ENCODE measurements around the gene MGAT4A. TPM values are rescaled to one million over a fixed set of nuclear protein-coding genes. Genes with fewer than 3 reads are reported as not detected.
A peak's percentile ranks its signal among the peaks of the same experiment; 100 is the strongest.

Gene MGAT4A
- total and polyA plus RNA-seq, 2 of the 13 experiments (the other 11 are each of a cell fraction or from before 2014, with no cell fraction given): 47.2 to 90.9 TPM

DNA sequence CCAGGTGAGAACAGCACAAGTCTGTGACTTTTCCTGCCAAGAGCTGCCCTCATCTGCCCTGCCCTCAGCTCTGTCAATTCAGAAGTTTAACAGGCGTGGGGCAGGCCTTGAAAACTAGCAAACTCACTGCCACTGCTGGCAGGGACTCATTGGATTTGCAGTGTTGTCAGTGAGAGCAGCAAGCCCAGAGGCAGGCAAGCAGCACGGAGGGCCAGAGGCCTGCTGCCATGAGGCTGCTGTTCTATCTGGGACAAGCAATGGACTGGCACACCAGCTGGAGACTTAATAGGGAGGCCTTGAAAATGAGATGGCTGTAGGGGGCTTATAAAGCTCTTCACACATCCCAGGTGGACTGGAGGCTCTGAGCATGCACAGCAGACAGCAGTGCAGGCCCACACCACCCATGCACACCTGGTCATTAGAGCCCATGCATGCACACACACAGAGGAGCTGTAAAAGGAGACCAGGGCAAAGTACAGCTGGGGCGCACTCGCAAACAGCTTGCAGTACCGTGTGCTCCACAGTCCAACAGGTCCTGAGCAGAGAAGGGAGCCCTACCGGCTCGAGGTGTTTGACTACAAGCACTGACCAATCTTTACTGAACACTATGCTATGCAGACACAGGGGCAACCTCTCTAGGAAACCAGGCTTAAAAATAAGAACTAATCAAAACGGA, 28.7 kb downstream of the MGAT4A start (continued):
- TF ChIP-seq, protein P1, sequence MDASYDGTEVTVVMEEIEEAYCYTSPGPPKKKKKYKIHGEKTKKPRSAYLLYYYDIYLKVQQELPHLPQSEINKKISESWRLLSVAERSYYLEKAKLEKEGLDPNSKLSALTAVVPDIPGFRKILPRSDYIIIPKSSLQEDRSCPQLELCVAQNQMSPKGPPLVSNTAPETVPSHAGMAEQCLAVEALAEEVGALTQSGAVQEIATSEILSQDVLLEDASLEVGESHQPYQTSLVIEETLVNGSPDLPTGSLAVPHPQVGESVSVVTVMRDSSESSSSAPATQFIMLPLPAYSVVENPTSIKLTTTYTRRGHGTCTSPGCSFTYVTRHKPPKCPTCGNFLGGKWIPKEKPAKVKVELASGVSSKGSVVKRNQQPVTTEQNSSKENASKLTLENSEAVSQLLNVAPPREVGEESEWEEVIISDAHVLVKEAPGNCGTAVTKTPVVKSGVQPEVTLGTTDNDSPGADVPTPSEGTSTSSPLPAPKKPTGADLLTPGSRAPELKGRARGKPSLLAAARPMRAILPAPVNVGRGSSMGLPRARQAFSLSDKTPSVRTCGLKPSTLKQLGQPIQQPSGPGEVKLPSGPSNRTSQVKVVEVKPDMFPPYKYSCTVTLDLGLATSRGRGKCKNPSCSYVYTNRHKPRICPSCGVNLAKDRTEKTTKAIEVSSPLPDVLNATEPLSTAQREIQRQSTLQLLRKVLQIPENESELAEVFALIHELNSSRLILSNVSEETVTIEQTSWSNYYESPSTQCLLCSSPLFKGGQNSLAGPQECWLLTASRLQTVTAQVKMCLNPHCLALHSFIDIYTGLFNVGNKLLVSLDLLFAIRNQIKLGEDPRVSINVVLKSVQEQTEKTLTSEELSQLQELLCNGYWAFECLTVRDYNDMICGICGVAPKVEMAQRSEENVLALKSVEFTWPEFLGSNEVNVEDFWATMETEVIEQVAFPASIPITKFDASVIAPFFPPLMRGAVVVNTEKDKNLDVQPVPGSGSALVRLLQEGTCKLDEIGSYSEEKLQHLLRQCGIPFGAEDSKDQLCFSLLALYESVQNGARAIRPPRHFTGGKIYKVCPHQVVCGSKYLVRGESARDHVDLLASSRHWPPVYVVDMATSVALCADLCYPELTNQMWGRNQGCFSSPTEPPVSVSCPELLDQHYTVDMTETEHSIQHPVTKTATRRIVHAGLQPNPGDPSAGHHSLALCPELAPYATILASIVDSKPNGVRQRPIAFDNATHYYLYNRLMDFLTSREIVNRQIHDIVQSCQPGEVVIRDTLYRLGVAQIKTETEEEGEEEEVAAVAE (CRISPR knock-in tag; IDR thresholded peaks at IDR 0.05; ENCODE audit: borderline replicate concordance): 0 out of 2 replicates have a peak, but pooled peaks have one; percentile 49
- TF ChIP-seq ZNF709 (CRISPR knock-in tag; IDR thresholded peaks at IDR 0.05) (peak; percentile 77), EP300 (IDR thresholded peaks at IDR 0.05; ENCODE audit: low read depth in 2 of 2, low read length in 2 of 2) (peak in 1 of 2 experiments; percentile 73; a peak in 2 of 4 replicates), EP300 (CRISPR knock-in tag; IDR thresholded peaks at IDR 0.05; ENCODE audit: borderline replicate concordance) (peak; percentile 65; the same call in 1 of the 2 replicates), YY1 (IDR thresholded peaks at IDR 0.05; ENCODE audit: insufficient read depth, insufficient replicate concordance, low read depth, low read length) (no peak), ATAD3A (CRISPR knock-in tag; IDR thresholded peaks at IDR 0.05) (no peak), ZNF703 (CRISPR knock-in tag; IDR thresholded peaks at IDR 0.05; ENCODE audit: borderline replicate concordance) (no peak; the same call in 1 of the 2 replicates), ZNF234 (CRISPR knock-in tag; conservative IDR thresholded peaks at IDR 0.05) (no peak), ZNF773 (CRISPR knock-in tag; IDR thresholded peaks at IDR 0.05; ENCODE audit: borderline replicate concordance) (0 out of 2 replicates have a peak, but pooled peaks have one; percentile 52), HNRNPUL1 (IDR thresholded peaks at IDR 0.05; ENCODE audit: low read depth, low read length) (no peak), HHEX (CRISPR knock-in tag; IDR thresholded peaks at IDR 0.05) (no peak; the same call in 1 of the 2 replicates), SIN3B (IDR thresholded peaks at IDR 0.05; ENCODE audit: low read length) (no peak)
- TF ChIP-seq, protein P2, sequence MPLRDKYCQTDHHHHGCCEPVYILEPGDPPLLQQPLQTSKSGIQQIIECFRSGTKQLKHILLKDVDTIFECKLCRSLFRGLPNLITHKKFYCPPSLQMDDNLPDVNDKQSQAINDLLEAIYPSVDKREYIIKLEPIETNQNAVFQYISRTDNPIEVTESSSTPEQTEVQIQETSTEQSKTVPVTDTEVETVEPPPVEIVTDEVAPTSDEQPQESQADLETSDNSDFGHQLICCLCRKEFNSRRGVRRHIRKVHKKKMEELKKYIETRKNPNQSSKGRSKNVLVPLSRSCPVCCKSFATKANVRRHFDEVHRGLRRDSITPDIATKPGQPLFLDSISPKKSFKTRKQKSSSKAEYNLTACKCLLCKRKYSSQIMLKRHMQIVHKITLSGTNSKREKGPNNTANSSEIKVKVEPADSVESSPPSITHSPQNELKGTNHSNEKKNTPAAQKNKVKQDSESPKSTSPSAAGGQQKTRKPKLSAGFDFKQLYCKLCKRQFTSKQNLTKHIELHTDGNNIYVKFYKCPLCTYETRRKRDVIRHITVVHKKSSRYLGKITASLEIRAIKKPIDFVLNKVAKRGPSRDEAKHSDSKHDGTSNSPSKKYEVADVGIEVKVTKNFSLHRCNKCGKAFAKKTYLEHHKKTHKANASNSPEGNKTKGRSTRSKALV (CRISPR knock-in tag; IDR thresholded peaks at IDR 0.05): 0 out of 2 replicates have a peak, but pooled peaks have one; percentile 48
- TF ChIP-seq, protein P3, sequence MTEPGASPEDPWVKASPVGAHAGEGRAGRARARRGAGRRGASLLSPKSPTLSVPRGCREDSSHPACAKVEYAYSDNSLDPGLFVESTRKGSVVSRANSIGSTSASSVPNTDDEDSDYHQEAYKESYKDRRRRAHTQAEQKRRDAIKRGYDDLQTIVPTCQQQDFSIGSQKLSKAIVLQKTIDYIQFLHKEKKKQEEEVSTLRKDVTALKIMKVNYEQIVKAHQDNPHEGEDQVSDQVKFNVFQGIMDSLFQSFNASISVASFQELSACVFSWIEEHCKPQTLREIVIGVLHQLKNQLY (CRISPR knock-in tag; IDR thresholded peaks at IDR 0.05): peak; percentile 89; the same call in 1 of the 2 replicates
- TF ChIP-seq, protein P4, sequence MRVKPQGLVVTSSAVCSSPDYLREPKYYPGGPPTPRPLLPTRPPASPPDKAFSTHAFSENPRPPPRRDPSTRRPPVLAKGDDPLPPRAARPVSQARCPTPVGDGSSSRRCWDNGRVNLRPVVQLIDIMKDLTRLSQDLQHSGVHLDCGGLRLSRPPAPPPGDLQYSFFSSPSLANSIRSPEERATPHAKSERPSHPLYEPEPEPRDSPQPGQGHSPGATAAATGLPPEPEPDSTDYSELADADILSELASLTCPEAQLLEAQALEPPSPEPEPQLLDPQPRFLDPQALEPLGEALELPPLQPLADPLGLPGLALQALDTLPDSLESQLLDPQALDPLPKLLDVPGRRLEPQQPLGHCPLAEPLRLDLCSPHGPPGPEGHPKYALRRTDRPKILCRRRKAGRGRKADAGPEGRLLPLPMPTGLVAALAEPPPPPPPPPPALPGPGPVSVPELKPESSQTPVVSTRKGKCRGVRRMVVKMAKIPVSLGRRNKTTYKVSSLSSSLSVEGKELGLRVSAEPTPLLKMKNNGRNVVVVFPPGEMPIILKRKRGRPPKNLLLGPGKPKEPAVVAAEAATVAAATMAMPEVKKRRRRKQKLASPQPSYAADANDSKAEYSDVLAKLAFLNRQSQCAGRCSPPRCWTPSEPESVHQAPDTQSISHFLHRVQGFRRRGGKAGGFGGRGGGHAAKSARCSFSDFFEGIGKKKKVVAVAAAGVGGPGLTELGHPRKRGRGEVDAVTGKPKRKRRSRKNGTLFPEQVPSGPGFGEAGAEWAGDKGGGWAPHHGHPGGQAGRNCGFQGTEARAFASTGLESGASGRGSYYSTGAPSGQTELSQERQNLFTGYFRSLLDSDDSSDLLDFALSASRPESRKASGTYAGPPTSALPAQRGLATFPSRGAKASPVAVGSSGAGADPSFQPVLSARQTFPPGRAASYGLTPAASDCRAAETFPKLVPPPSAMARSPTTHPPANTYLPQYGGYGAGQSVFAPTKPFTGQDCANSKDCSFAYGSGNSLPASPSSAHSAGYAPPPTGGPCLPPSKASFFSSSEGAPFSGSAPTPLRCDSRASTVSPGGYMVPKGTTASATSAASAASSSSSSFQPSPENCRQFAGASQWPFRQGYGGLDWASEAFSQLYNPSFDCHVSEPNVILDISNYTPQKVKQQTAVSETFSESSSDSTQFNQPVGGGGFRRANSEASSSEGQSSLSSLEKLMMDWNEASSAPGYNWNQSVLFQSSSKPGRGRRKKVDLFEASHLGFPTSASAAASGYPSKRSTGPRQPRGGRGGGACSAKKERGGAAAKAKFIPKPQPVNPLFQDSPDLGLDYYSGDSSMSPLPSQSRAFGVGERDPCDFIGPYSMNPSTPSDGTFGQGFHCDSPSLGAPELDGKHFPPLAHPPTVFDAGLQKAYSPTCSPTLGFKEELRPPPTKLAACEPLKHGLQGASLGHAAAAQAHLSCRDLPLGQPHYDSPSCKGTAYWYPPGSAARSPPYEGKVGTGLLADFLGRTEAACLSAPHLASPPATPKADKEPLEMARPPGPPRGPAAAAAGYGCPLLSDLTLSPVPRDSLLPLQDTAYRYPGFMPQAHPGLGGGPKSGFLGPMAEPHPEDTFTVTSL (CRISPR knock-in tag; IDR thresholded peaks at IDR 0.05; ENCODE audit: borderline replicate concordance): peak; percentile 88; the same call in 1 of the 2 replicates
